GM23338 (cell line): ENCODE results near the gene RNF44. TPM values are rescaled to one million over a fixed set of nuclear protein-coding genes. Genes with fewer than 3 reads are reported as not detected.

Experiments used
- ATAC-seq: fragments of 200-7000 bp; cut with Tn5 transposase; 3 replicates; pipeline ENCODE4 v1.9.1; 2020
- DNase-seq: peaks from one replicate; pipeline ENCODE4 v3.0.0-alpha.2; 2015; ENCODE audit warnings: low spot score
- H2AFZ ChIP-seq: fragments of 200-600 bp; sonication (generic); 2 replicates; pipeline ENCODE4 v1.8.0; 2016; ENCODE audit warnings: antibody characterized with exemption, mild to moderate bottlenecking, moderate library complexity
- H3F3A ChIP-seq: fragments of 200-600 bp; sonication (generic); replicated peaks from 2 replicates; pipeline ENCODE4 v1.8.0; 2017; ENCODE audit warnings: antibody characterized with exemption, mixed run types, low read depth
- H3K27ac ChIP-seq: fragments of 200-600 bp; sonication (generic); 2 replicates; pipeline ENCODE4 v1.6.1; 2016; ENCODE audit warnings: low read depth
- H3K27me3 ChIP-seq: fragments of 200-600 bp; sonication (generic); 2 replicates; pipeline ENCODE4 v1.8.0; 2016; ENCODE audit warnings: mild to moderate bottlenecking, mixed run types, moderate library complexity; ENCODE audit not compliant: insufficient read depth
- H3K36me3 ChIP-seq: fragments of 200-600 bp; sonication (generic); 2 replicates; pipeline ENCODE4 v1.8.0; 2016; ENCODE audit warnings: mild to moderate bottlenecking; ENCODE audit not compliant: insufficient read depth
- H3K4me1 ChIP-seq: fragments of 200-600 bp; sonication (generic); 2 replicates; pipeline ENCODE4 v1.8.0; 2016; ENCODE audit warnings: mild to moderate bottlenecking, moderate library complexity; ENCODE audit not compliant: insufficient read depth
- H3K4me2 ChIP-seq: fragments of 200-600 bp; sonication (generic); 2 replicates; pipeline ENCODE4 v1.7.1; 2017; ENCODE audit warnings: mixed run types
- H3K4me3 ChIP-seq: fragments of 200-600 bp; sonication (generic); 2 replicates; pipeline ENCODE4 v1.6.1; 2016; ENCODE audit warnings: mixed run types
- H3K79me2 ChIP-seq: fragments of 200-600 bp; sonication (generic); replicated peaks from 2 replicates; pipeline ENCODE4 v1.8.0; 2017; ENCODE audit warnings: mild to moderate bottlenecking; ENCODE audit not compliant: insufficient read depth
- H3K9me2 ChIP-seq: fragments of 200-600 bp; sonication (generic); 2 replicates; pipeline ENCODE4 v1.8.0; 2017; ENCODE audit not compliant: insufficient read depth
- H4K20me1 ChIP-seq: fragments of 200-600 bp; sonication (generic); replicated peaks from 2 replicates; pipeline ENCODE4 v1.8.0; 2017; ENCODE audit warnings: mild to moderate bottlenecking; ENCODE audit not compliant: insufficient read depth
- H3K27ac Mint-ChIP-seq: 2 replicates; pipeline ENCODE4 v1.8.0; 2020; ENCODE audit warnings: inconsistent platforms, mild to moderate bottlenecking, moderate library complexity, mixed read lengths
- H3K27me3 Mint-ChIP-seq: 3 replicates; pipeline ENCODE4 v1.8.0; 2022; ENCODE audit warnings: low read depth, mild to moderate bottlenecking, moderate library complexity, mixed read lengths, inconsistent platforms; ENCODE audit not compliant: insufficient read depth, poor library complexity
- H3K36me3 Mint-ChIP-seq: 3 replicates; pipeline ENCODE4 v1.8.0; 2021; ENCODE audit warnings: low read depth, mild to moderate bottlenecking, inconsistent platforms, moderate library complexity, mixed read lengths
- H3K4me1 Mint-ChIP-seq: 3 replicates; pipeline ENCODE4 v1.8.0; 2020; ENCODE audit warnings: mild to moderate bottlenecking, inconsistent platforms, mixed read lengths
- H3K4me3 Mint-ChIP-seq: 3 replicates; pipeline ENCODE4 v1.8.0; 2021; ENCODE audit warnings: moderate library complexity, mild to moderate bottlenecking, inconsistent platforms, mixed read lengths
- H3K9me3 Mint-ChIP-seq: 3 replicates; pipeline ENCODE4 v1.8.0; 2020; ENCODE audit warnings: moderate library complexity, mild to moderate bottlenecking, inconsistent platforms, mixed read lengths
- CREB1 ChIP-seq: fragments of 250-450 bp; sonication (Bioruptor Pico); IDR thresholded peaks from 2 replicates; pipeline ENCODE4 v1.5.0; 2020; ENCODE audit warnings: low read depth, mild to moderate bottlenecking, moderate library complexity
- CTCF ChIP-seq, 2 experiments: fragments of 200-600 bp in 1 of 2; sonication (generic) in 1 of 2; conservative IDR thresholded peaks; 2 replicates each; pipeline versions ENCODE4 v1.5.1 to v1.6.1; 2016 to 2017; ENCODE audit warnings: antibody characterized with exemption in 2 of 2, low read depth in 2 of 2, mild to moderate bottlenecking in 2 of 2, moderate library complexity in 1 of 2
- ETS1 ChIP-seq: IDR thresholded peaks from 2 replicates; pipeline ENCODE4 v1.6.1; 2016; ENCODE audit warnings: antibody characterized with exemption
- EZH2 ChIP-seq: fragments of 200-600 bp; sonication (generic); IDR thresholded peaks from one replicate; pipeline ENCODE4 v1.8.0; 2017; ENCODE audit warnings: antibody characterized with exemption, mild to moderate bottlenecking, low read depth; ENCODE audit not compliant: unreplicated experiment
- EZH2phosphoT487 ChIP-seq: fragments of 200-600 bp; sonication (generic); IDR thresholded peaks from one replicate; pipeline ENCODE4 v1.8.1; 2018; ENCODE audit warnings: antibody characterized with exemption; ENCODE audit not compliant: unreplicated experiment
- JUNB ChIP-seq: IDR thresholded peaks from one replicate; pipeline ENCODE4 v1.6.1; 2016; ENCODE audit warnings: antibody characterized with exemption; ENCODE audit not compliant: unreplicated experiment
- NANOG ChIP-seq: IDR thresholded peaks from 2 replicates; pipeline ENCODE4 v1.6.1; 2016; ENCODE audit warnings: antibody characterized with exemption, borderline replicate concordance
- STAT1 ChIP-seq: IDR thresholded peaks from one replicate; pipeline ENCODE4 v1.6.1; 2016; ENCODE audit warnings: antibody characterized with exemption; ENCODE audit not compliant: unreplicated experiment
- ZNF114 ChIP-seq: fragments of 250-450 bp; sonication (Bioruptor Pico); IDR thresholded peaks from 2 replicates; pipeline ENCODE4 v1.5.0; 2020; ENCODE audit warnings: mild to moderate bottlenecking, moderate library complexity
- ZNF331 ChIP-seq: fragments of 250-450 bp; sonication (Bioruptor Pico); IDR thresholded peaks from 2 replicates; pipeline ENCODE4 v1.5.0; 2020; ENCODE audit warnings: low read depth, mild to moderate bottlenecking, moderate library complexity
- ZNF462 ChIP-seq: fragments of 250-450 bp; sonication (Bioruptor Pico); IDR thresholded peaks from 2 replicates; pipeline ENCODE4 v1.5.0; 2020; ENCODE audit warnings: mild to moderate bottlenecking, moderate library complexity
- polyA plus RNA-seq: library from polyadenylated mRNA; unstranded; fragments of >200 nt; fragmentation: Nextera tagmentation; extraction: Ambion mirVana; gene quantifications from 2 replicates; pipeline ENCODE4 v1.2.1, GENCODE V29; 2016
- total RNA-seq: library from RNA; depleted of rRNA; stranded (reverse); fragments of >200 nt; shearing (Covaris generic); gene quantifications from 2 replicates; pipeline ENCODE4 v1.2.3, GENCODE V29; 2014

RNF44 gene
- total and polyA plus RNA-seq, 2 experiments from 2014 or later: 56.7 to 104 TPM

- H3K4me3 Mint-ChIP-seq: no peak overlapping the region
- no peak for DNase-seq
- H3K9me3 Mint-ChIP-seq: no peaks in the 10 kb centered on the region
- Histone ChIP-seq H3F3A (0 out of 2 replicates have a peak, but pooled peaks cover 5% of the 10 kb centered on the region), H3K36me3 (peaks cover 64% of the 10 kb centered on the region), H2AFZ (no peak overlapping the region), H4K20me1 (peaks cover 17% of the 10 kb centered on the region), H3K27ac (no peak overlapping the region), H3K4me1 (no peaks in the 10 kb centered on the region), H3K9me2 (no peaks in the 10 kb centered on the region), H3K4me3 (no peak overlapping the region), H3K79me2 (0 out of 2 replicates have a peak, but pooled peaks cover 3% of the 10 kb centered on the region), H3K27me3 (no peaks in the 10 kb centered on the region), H3K4me2 (no peak overlapping the region)
- TF ChIP-seq ZNF114 (CRISPR knock-in tag): no peak
- no peak for TF ChIP-seq NANOG
- TF ChIP-seq CREB1 (CRISPR knock-in tag): no peak
- no peak for TF ChIP-seq STAT1
- TF ChIP-seq ZNF462 (CRISPR knock-in tag): no peak
- no peak for TF ChIP-seq ZNF331 (CRISPR knock-in tag)
- no peak for TF ChIP-seq EZH2phosphoT487
- TF ChIP-seq ETS1: no peak
- TF ChIP-seq EZH2: no peak
- TF ChIP-seq CTCF (conservative IDR thresholded peaks at IDR 0.05; ENCODE audit: low read depth in 2 of 2): no peak
- TF ChIP-seq JUNB: no peak
- H3K27me3 Mint-ChIP-seq: peaks cover under 1% of the 10 kb centered on the region
- ATAC-seq: no peak
- H3K36me3 Mint-ChIP-seq: peaks cover 63% of the 10 kb centered on the region
- no peak overlapping the region for H3K27ac Mint-ChIP-seq
- peaks cover 4% of the 10 kb centered on the region; the same call in 1 of the 3 replicates for H3K4me1 Mint-ChIP-seq
Observed at GRCh38 chr5:176491901-176492300, 45.3 kb downstream of the RNF44 start.
